Measurements from ENCODE around the gene GPR84.

DNA sequence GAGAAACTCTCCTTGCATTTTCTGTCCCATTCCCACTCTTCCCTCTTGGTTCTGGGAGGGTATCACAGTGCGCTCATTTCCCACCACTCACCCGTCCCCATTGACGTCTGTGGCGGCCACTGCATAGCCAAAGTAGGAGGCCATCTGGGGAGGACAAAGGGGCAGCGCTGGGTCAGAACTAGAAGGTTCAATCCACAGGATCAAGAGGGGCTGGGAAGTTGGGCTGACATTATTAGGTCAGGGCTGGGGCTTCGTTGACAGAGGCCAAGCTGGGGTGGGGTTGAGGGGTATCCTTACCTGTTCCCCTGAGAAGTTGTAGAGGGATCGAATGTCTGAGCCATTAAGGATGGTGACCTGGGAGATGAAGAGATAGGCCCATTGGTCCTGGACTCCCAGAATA is 41.3 kb upstream of the GPR84 start:
- TF ChIP-seq, protein P1, sequence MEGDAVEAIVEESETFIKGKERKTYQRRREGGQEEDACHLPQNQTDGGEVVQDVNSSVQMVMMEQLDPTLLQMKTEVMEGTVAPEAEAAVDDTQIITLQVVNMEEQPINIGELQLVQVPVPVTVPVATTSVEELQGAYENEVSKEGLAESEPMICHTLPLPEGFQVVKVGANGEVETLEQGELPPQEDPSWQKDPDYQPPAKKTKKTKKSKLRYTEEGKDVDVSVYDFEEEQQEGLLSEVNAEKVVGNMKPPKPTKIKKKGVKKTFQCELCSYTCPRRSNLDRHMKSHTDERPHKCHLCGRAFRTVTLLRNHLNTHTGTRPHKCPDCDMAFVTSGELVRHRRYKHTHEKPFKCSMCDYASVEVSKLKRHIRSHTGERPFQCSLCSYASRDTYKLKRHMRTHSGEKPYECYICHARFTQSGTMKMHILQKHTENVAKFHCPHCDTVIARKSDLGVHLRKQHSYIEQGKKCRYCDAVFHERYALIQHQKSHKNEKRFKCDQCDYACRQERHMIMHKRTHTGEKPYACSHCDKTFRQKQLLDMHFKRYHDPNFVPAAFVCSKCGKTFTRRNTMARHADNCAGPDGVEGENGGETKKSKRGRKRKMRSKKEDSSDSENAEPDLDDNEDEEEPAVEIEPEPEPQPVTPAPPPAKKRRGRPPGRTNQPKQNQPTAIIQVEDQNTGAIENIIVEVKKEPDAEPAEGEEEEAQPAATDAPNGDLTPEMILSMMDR (IDR thresholded peaks at IDR 0.05), result no peak
- no peak for TF ChIP-seq POLR2A (IDR thresholded peaks at IDR 0.05)
